ENCODE data around the gene QPCT.
"Not testable (repeated sequence)": the region's sequence is repeated elsewhere in the genome, so short reads cannot be mapped to it uniquely, and the experiment has no call there.

Gene QPCT

GRCh38 chr2:37344453-37345361 lies at the start of gene QPCT:
TSS of gene QPCT (plus strand) at chr2:37344630. CDS start at chr2:37344732, 102 bp downstream.
- DNase-seq: peak; percentile 71

- not testable (repeated sequence) for DNase-seq
Measured at GRCh38 chr2:37294858-37295257, 49.6 kb upstream of the QPCT start.

GRCh38 chr2:37295469-37296073 lies 48.9 kb upstream of the QPCT start:
- no peak for DNase-seq

- no peak for DNase-seq
Measured at GRCh38 chr2:37297632-37298031, 46.8 kb upstream of the QPCT start.

- DNase-seq: no peak
Measured at GRCh38 chr2:37300146-37300545, 44.3 kb upstream of the QPCT start.

GRCh38 chr2:37300578-37300977 lies 43.9 kb upstream of the QPCT start:
- DNase-seq: no peak

GRCh38 chr2:37301408-37301807 lies 43.0 kb upstream of the QPCT start:
- DNase-seq: no peak

- DNase-seq: no peak
Measured at GRCh38 chr2:37302701-37303252, 41.7 kb upstream of the QPCT start.

GRCh38 chr2:37306024-37306423 lies 38.4 kb upstream of the QPCT start:
- no peak for DNase-seq

GRCh38 chr2:37307500-37307899 lies 36.9 kb upstream of the QPCT start:
- no peak for DNase-seq

- DNase-seq: no peak
Measured at GRCh38 chr2:37315364-37315763, 29.1 kb upstream of the QPCT start.

- no peak for DNase-seq
Measured at GRCh38 chr2:37316181-37316580, 28.2 kb upstream of the QPCT start.

GRCh38 chr2:37317746-37318145 lies 26.7 kb upstream of the QPCT start:
- DNase-seq: peak; percentile 12

GRCh38 chr2:37318401-37318800 lies 26.0 kb upstream of the QPCT start:
- no peak for DNase-seq

GRCh38 chr2:37319754-37320609 lies 24.4 kb upstream of the QPCT start:
- no peak for DNase-seq

- DNase-seq: no peak
Measured at GRCh38 chr2:37321029-37321682, 23.3 kb upstream of the QPCT start.

- no peak for DNase-seq
Measured at GRCh38 chr2:37322368-37322767, 22.1 kb upstream of the QPCT start.

- DNase-seq: no peak
Measured at GRCh38 chr2:37323176-37323780, 21.2 kb upstream of the QPCT start.

- peak; percentile 52 for DNase-seq
Measured at GRCh38 chr2:37323781-37324535, 20.5 kb upstream of the QPCT start.

- DNase-seq: peak; percentile 73
Measured at GRCh38 chr2:37324536-37324785, 20.0 kb upstream of the QPCT start.

GRCh38 chr2:37324786-37325624 lies 19.4 kb upstream of the QPCT start, which contains the start of gene PRKD3:
TSS of gene PRKD3 (minus strand) at chr2:37324833. CDS start at chr2:37316524, 8,309 bp downstream.
- peak; percentile 59 for DNase-seq
